GM23338 (cell line): ENCODE data around the gene DOCK4. TPM values are rescaled to one million over a fixed set of nuclear protein-coding genes. Genes with fewer than 3 reads are reported as not detected.

Experiments used
- ATAC-seq: fragments of 200-7000 bp; cut with Tn5 transposase; 3 replicates; pipeline ENCODE4 v1.9.1; 2020
- DNase-seq: peaks from one replicate; pipeline ENCODE4 v3.0.0-alpha.2; 2015; ENCODE audit warnings: low spot score
- H2AFZ ChIP-seq: fragments of 200-600 bp; sonication (generic); 2 replicates; pipeline ENCODE4 v1.8.0; 2016; ENCODE audit warnings: antibody characterized with exemption, mild to moderate bottlenecking, moderate library complexity
- H3F3A ChIP-seq: fragments of 200-600 bp; sonication (generic); replicated peaks from 2 replicates; pipeline ENCODE4 v1.8.0; 2017; ENCODE audit warnings: antibody characterized with exemption, mixed run types, low read depth
- H3K27ac ChIP-seq: fragments of 200-600 bp; sonication (generic); 2 replicates; pipeline ENCODE4 v1.6.1; 2016; ENCODE audit warnings: low read depth
- H3K27me3 ChIP-seq: fragments of 200-600 bp; sonication (generic); 2 replicates; pipeline ENCODE4 v1.8.0; 2016; ENCODE audit warnings: mild to moderate bottlenecking, mixed run types, moderate library complexity; ENCODE audit not compliant: insufficient read depth
- H3K36me3 ChIP-seq: fragments of 200-600 bp; sonication (generic); 2 replicates; pipeline ENCODE4 v1.8.0; 2016; ENCODE audit warnings: mild to moderate bottlenecking; ENCODE audit not compliant: insufficient read depth
- H3K4me1 ChIP-seq: fragments of 200-600 bp; sonication (generic); 2 replicates; pipeline ENCODE4 v1.8.0; 2016; ENCODE audit warnings: mild to moderate bottlenecking, moderate library complexity; ENCODE audit not compliant: insufficient read depth
- H3K4me2 ChIP-seq: fragments of 200-600 bp; sonication (generic); 2 replicates; pipeline ENCODE4 v1.7.1; 2017; ENCODE audit warnings: mixed run types
- H3K4me3 ChIP-seq: fragments of 200-600 bp; sonication (generic); 2 replicates; pipeline ENCODE4 v1.6.1; 2016; ENCODE audit warnings: mixed run types
- H3K79me2 ChIP-seq: fragments of 200-600 bp; sonication (generic); replicated peaks from 2 replicates; pipeline ENCODE4 v1.8.0; 2017; ENCODE audit warnings: mild to moderate bottlenecking; ENCODE audit not compliant: insufficient read depth
- H3K9me2 ChIP-seq: fragments of 200-600 bp; sonication (generic); 2 replicates; pipeline ENCODE4 v1.8.0; 2017; ENCODE audit not compliant: insufficient read depth
- H4K20me1 ChIP-seq: fragments of 200-600 bp; sonication (generic); replicated peaks from 2 replicates; pipeline ENCODE4 v1.8.0; 2017; ENCODE audit warnings: mild to moderate bottlenecking; ENCODE audit not compliant: insufficient read depth
- H3K27ac Mint-ChIP-seq: 2 replicates; pipeline ENCODE4 v1.8.0; 2020; ENCODE audit warnings: inconsistent platforms, mild to moderate bottlenecking, moderate library complexity, mixed read lengths
- H3K27me3 Mint-ChIP-seq: 3 replicates; pipeline ENCODE4 v1.8.0; 2022; ENCODE audit warnings: low read depth, mild to moderate bottlenecking, moderate library complexity, mixed read lengths, inconsistent platforms; ENCODE audit not compliant: insufficient read depth, poor library complexity
- H3K36me3 Mint-ChIP-seq: 3 replicates; pipeline ENCODE4 v1.8.0; 2021; ENCODE audit warnings: low read depth, mild to moderate bottlenecking, inconsistent platforms, moderate library complexity, mixed read lengths
- H3K4me1 Mint-ChIP-seq: 3 replicates; pipeline ENCODE4 v1.8.0; 2020; ENCODE audit warnings: mild to moderate bottlenecking, inconsistent platforms, mixed read lengths
- H3K4me3 Mint-ChIP-seq: 3 replicates; pipeline ENCODE4 v1.8.0; 2021; ENCODE audit warnings: moderate library complexity, mild to moderate bottlenecking, inconsistent platforms, mixed read lengths
- H3K9me3 Mint-ChIP-seq: 3 replicates; pipeline ENCODE4 v1.8.0; 2020; ENCODE audit warnings: moderate library complexity, mild to moderate bottlenecking, inconsistent platforms, mixed read lengths
- CTCF ChIP-seq, 2 experiments: fragments of 200-600 bp in 1 of 2; sonication (generic) in 1 of 2; conservative IDR thresholded peaks; 2 replicates each; pipeline versions ENCODE4 v1.5.1 to v1.6.1; 2016 to 2017; ENCODE audit warnings: antibody characterized with exemption in 2 of 2, low read depth in 2 of 2, mild to moderate bottlenecking in 2 of 2, moderate library complexity in 1 of 2
- ETS1 ChIP-seq: IDR thresholded peaks from 2 replicates; pipeline ENCODE4 v1.6.1; 2016; ENCODE audit warnings: antibody characterized with exemption
- EZH2 ChIP-seq: fragments of 200-600 bp; sonication (generic); IDR thresholded peaks from one replicate; pipeline ENCODE4 v1.8.0; 2017; ENCODE audit warnings: antibody characterized with exemption, mild to moderate bottlenecking, low read depth; ENCODE audit not compliant: unreplicated experiment
- EZH2phosphoT487 ChIP-seq: fragments of 200-600 bp; sonication (generic); IDR thresholded peaks from one replicate; pipeline ENCODE4 v1.8.1; 2018; ENCODE audit warnings: antibody characterized with exemption; ENCODE audit not compliant: unreplicated experiment
- JUNB ChIP-seq: IDR thresholded peaks from one replicate; pipeline ENCODE4 v1.6.1; 2016; ENCODE audit warnings: antibody characterized with exemption; ENCODE audit not compliant: unreplicated experiment
- NANOG ChIP-seq: IDR thresholded peaks from 2 replicates; pipeline ENCODE4 v1.6.1; 2016; ENCODE audit warnings: antibody characterized with exemption, borderline replicate concordance
- POLR2AphosphoS5 ChIP-seq: IDR thresholded peaks from 2 replicates; pipeline ENCODE4 v1.6.1; 2016; ENCODE audit warnings: antibody characterized with exemption, low read depth
- REST ChIP-seq: IDR thresholded peaks from one replicate; pipeline ENCODE4 v1.6.1; 2018; ENCODE audit warnings: antibody characterized with exemption; ENCODE audit not compliant: unreplicated experiment
- STAT1 ChIP-seq: IDR thresholded peaks from one replicate; pipeline ENCODE4 v1.6.1; 2016; ENCODE audit warnings: antibody characterized with exemption; ENCODE audit not compliant: unreplicated experiment
- ZNF331 ChIP-seq: fragments of 250-450 bp; sonication (Bioruptor Pico); IDR thresholded peaks from 2 replicates; pipeline ENCODE4 v1.5.0; 2020; ENCODE audit warnings: low read depth, mild to moderate bottlenecking, moderate library complexity
- ZNF462 ChIP-seq: fragments of 250-450 bp; sonication (Bioruptor Pico); IDR thresholded peaks from 2 replicates; pipeline ENCODE4 v1.5.0; 2020; ENCODE audit warnings: mild to moderate bottlenecking, moderate library complexity
- polyA plus RNA-seq: library from polyadenylated mRNA; unstranded; fragments of >200 nt; fragmentation: Nextera tagmentation; extraction: Ambion mirVana; gene quantifications from 2 replicates; pipeline ENCODE4 v1.2.1, GENCODE V29; 2016
- total RNA-seq: library from RNA; depleted of rRNA; stranded (reverse); fragments of >200 nt; shearing (Covaris generic); gene quantifications from 2 replicates; pipeline ENCODE4 v1.2.3, GENCODE V29; 2014

Gene DOCK4
- total and polyA plus RNA-seq, 2 experiments from 2014 or later: 6.3 to 33.8 TPM

- Mint-ChIP-seq H3K4me3 (no peak overlapping the region), H3K4me1 (peaks cover 1% of the 10 kb centered on the region; the same call in 2 of the 3 replicates), H3K27me3 (no peaks in the 10 kb centered on the region), H3K36me3 (peaks cover 55% of the 10 kb centered on the region), H3K9me3 (peaks cover 10% of the 10 kb centered on the region), H3K27ac (no peak overlapping the region)
- Histone ChIP-seq H2AFZ (no peak overlapping the region), H3K79me2 (no peaks in the 10 kb centered on the region), H3K27ac (no peak overlapping the region), H4K20me1 (no peaks in the 10 kb centered on the region), H3K4me3 (no peak overlapping the region), H3K4me2 (no peak overlapping the region), H3K36me3 (peaks cover 6% of the 10 kb centered on the region; the same call in 1 of the 2 replicates), H3K27me3 (no peaks in the 10 kb centered on the region), H3F3A (no peaks in the 10 kb centered on the region), H3K4me1 (no peaks in the 10 kb centered on the region), H3K9me2 (no peaks in the 10 kb centered on the region)
- no peak for ATAC-seq
- TF ChIP-seq ETS1: no peak
- no peak for TF ChIP-seq ZNF331 (CRISPR knock-in tag)
- TF ChIP-seq NANOG: no peak
- TF ChIP-seq STAT1: no peak
- TF ChIP-seq CTCF (conservative IDR thresholded peaks at IDR 0.05; ENCODE audit: low read depth in 2 of 2): no peak
- TF ChIP-seq ZNF462 (CRISPR knock-in tag): no peak
- TF ChIP-seq JUNB: no peak
- no peak for TF ChIP-seq EZH2
- TF ChIP-seq EZH2phosphoT487: no peak
- TF ChIP-seq REST: no peak
- no peak for TF ChIP-seq POLR2AphosphoS5
- DNase-seq: no peak
Observed at GRCh38 chr7:111937163-111937562, 269.0 kb downstream of the DOCK4 start.
